Measurements from ENCODE around the gene ARHGDIG. TPM values are rescaled to one million over a fixed set of nuclear protein-coding genes. Genes with fewer than 3 reads are reported as not detected.
"Not testable (repeated sequence)": the region's sequence is repeated elsewhere in the genome, so short reads cannot be mapped to it uniquely, and the experiment has no call there.

ARHGDIG gene
- total RNA-seq, 1 donor from 2014 or later = 1.2 TPM

- no peak for DNase-seq
Observed at GRCh38 chr16:264440-264951, 15.9 kb upstream of the ARHGDIG start.

- DNase-seq = no peak
Observed at GRCh38 chr16:265002-265529, 15.3 kb upstream of the ARHGDIG start.

GRCh38 chr16:265711-266110, 14.7 kb upstream of the ARHGDIG start:
- no peak for DNase-seq

- no peak for DNase-seq
Observed at GRCh38 chr16:266258-267164, 13.9 kb upstream of the ARHGDIG start.

GRCh38 chr16:267562-267961, 12.8 kb upstream of the ARHGDIG start:
- not testable (repeated sequence) for DNase-seq

GRCh38 chr16:268141-269053, 12.0 kb upstream of the ARHGDIG start:
- DNase-seq = no peak

- no peak for DNase-seq
Observed at GRCh38 chr16:269061-269796, 11.2 kb upstream of the ARHGDIG start.

GRCh38 chr16:270381-271255, 9.8 kb upstream of the ARHGDIG start:
- no peak for DNase-seq

- DNase-seq = no peak
Observed at GRCh38 chr16:272633-273546, 7.5 kb upstream of the ARHGDIG start.

- DNase-seq = no peak
Observed at GRCh38 chr16:273547-274421, 6.6 kb upstream of the ARHGDIG start.

GRCh38 chr16:275041-275641, 5.2 kb upstream of the ARHGDIG start:
- DNase-seq = no peak

GRCh38 chr16:275786-276232, 4.6 kb upstream of the ARHGDIG start, which contains the start of gene RGS11:
RGS11 (minus strand) TSS chr16:275944; CDS start chr16:275911, 33 bp downstream.
- no peak for DNase-seq

GRCh38 chr16:276426-277077, 3.8 kb upstream of the ARHGDIG start:
- no peak for DNase-seq

GRCh38 chr16:278863-279366, 1.5 kb upstream of the ARHGDIG start:
- DNase-seq = peak; percentile 64

- DNase-seq = no peak
Observed at GRCh38 chr16:279531-279930, 860 bp upstream of the ARHGDIG start.

- no peak for DNase-seq
Observed at GRCh38 chr16:280005-280460, 358 bp upstream of the ARHGDIG start.

- DNase-seq = no peak
Observed at GRCh38 chr16:280991-281659, 734 bp downstream of the ARHGDIG start.

Measured in dermis blood vessel endothelial cell (primary cell).